HepG2 (cell line): ENCODE results near the gene KIF19. TPM values are rescaled to one million over a fixed set of nuclear protein-coding genes. Genes with fewer than 3 reads are reported as not detected.

Experiments used
- ATAC-seq: fragments of 200-7000 bp; cut with Tn5 transposase; 3 replicates; pipeline ENCODE4 v1.9.1; 2020; ENCODE audit warnings: mild to moderate bottlenecking, moderate library complexity
- BruUV-seq: library from RNA; stranded (reverse); fragments of 400-500 nt; replicated peaks from 2 replicates; lab custom pipeline; 2021; lab: Mats Ljungman, UMichigan
- CTCF ChIA-PET: fragments of 300-600 bp; formaldehyde crosslinking; extraction: SDS; loops from one replicate; lab custom pipeline; 2021; ENCODE audit warnings: low total read pairs, inconsistent platforms, low intra/inter-chr PET ratio; lab: Yijun Ruan, JAX
- POLR2A ChIA-PET: fragments of 350-600 bp; sonication (Branson Sonifier 250); formaldehyde crosslinking; loops from one replicate; lab custom pipeline; 2020; ENCODE audit warnings: antibody characterized with exemption, inconsistent platforms; lab: Yijun Ruan, JAX
- DNase-seq: peaks from one replicate; pipeline ENCODE4 v3.0.0-alpha.2; 2015; ENCODE audit warnings: low spot score
- FAIRE-seq: peaks from 3 replicates; lab custom pipeline; 2011; peaks lifted over from hg19 to GRCh38; lab: Jason Lieb, UNC
- H2AFZ ChIP-seq: one replicate; pipeline ENCODE4 v1.6.1; 2011; ENCODE audit warnings: low read length, inconsistent platforms
- H3K27ac ChIP-seq: fragments of 300-600 bp; 3 replicates; pipeline ENCODE4 v1.8.0; 2011; ENCODE audit warnings: mixed run types, mild to moderate bottlenecking, mixed read lengths, low read length, inconsistent platforms; ENCODE audit not compliant: insufficient read depth; ENCODE audit errors: extremely low read length
- H3K27me3 ChIP-seq, 2 experiments: fragments of 200-600 bp in 1 of 2; 2 replicates in 1 of 2; 3 replicates in 1 of 2; pipeline versions ENCODE4 v1.6.0 to v1.8.0; 2011; ENCODE audit warnings: low read length in 2 of 2, mild to moderate bottlenecking in 2 of 2, moderate library complexity in 2 of 2, inconsistent platforms in 1 of 2; ENCODE audit not compliant: insufficient read depth in 2 of 2, control insufficient read depth in 1 of 2
- H3K36me3 ChIP-seq, 2 experiments: fragments of 200-600 bp in 1 of 2; replicated peaks in 1 of 2; 2 replicates in 1 of 2; 3 replicates in 1 of 2; pipeline versions ENCODE4 v1.5.1 to v1.8.0; 2011; ENCODE audit warnings: low read length in 2 of 2, inconsistent platforms in 1 of 2; ENCODE audit not compliant: insufficient read depth in 2 of 2, control insufficient read depth in 1 of 2
- H3K4me1 ChIP-seq: 2 replicates; pipeline ENCODE4 v1.5.1; 2012; ENCODE audit warnings: low read length, inconsistent platforms; ENCODE audit not compliant: insufficient read depth
- H3K4me2 ChIP-seq: 2 replicates; pipeline ENCODE4 v1.6.0; 2011; ENCODE audit warnings: low read depth, low read length, inconsistent platforms
- H3K4me3 ChIP-seq, 3 experiments: fragments of 200-600 bp in 1 of 3; sonication (generic), shearing (Covaris generic) in 1 of 3; replicated peaks in 1 of 3; 2 replicates each; pipeline ENCODE4 v1.5.1; 2011 to 2016; ENCODE audit warnings: low read length in 3 of 3, inconsistent platforms in 2 of 3, low read depth in 2 of 3, mild to moderate bottlenecking in 2 of 3, control low read depth in 1 of 3, mixed read lengths in 1 of 3; ENCODE audit not compliant: insufficient read depth in 1 of 3
- H3K79me2 ChIP-seq: one replicate; pipeline ENCODE4 v1.6.1; 2011; ENCODE audit warnings: low read length, inconsistent platforms; ENCODE audit not compliant: insufficient read depth
- H3K9ac ChIP-seq: 2 replicates; pipeline ENCODE4 v1.6.0; 2011; ENCODE audit warnings: mild to moderate bottlenecking, low read depth, low read length, inconsistent platforms; ENCODE audit not compliant: insufficient read depth
- H3K9me3 ChIP-seq: 2 replicates; pipeline ENCODE4 v1.5.1; 2012; ENCODE audit warnings: mild to moderate bottlenecking, low read length
- H4K20me1 ChIP-seq: 2 replicates; pipeline ENCODE4 v1.6.0; 2011; ENCODE audit warnings: inconsistent platforms, mild to moderate bottlenecking, low read length, moderate library complexity; ENCODE audit not compliant: insufficient read depth
- THAP8 ChIP-seq: sonication (generic); formaldehyde crosslinking; IDR thresholded peaks from 2 replicates; pipeline ENCODE4 v1.5.1; 2020; ENCODE audit warnings: missing genetic modification reagents, mild to moderate bottlenecking, borderline replicate concordance
- WGBS: methylation state at CpG from one replicate; pipeline ENCODE4 v1.1.6; 2017; ENCODE audit warnings: low lambda C conversion rate; 5-methylcytosine and 5-hydroxymethylcytosine counted together
- in situ Hi-C: cut with HindIII; loops from 2 replicates; pipeline ENCODE4 v1.10.0; 2017; ENCODE audit warnings: low pct_unique_long_range_greater_than_20kb; ENCODE audit not compliant: extremely low pct_ligation_motif_present
- intact Hi-C: fragments of 100-400 bp; cut with micrococcal nuclease; formaldehyde crosslinking; loops from one replicate; pipeline ENCODE4 v1.10.0; 2022; ENCODE audit not compliant: unreplicated experiment
- polyA plus RNA-seq, 8 experiments: library from polyadenylated mRNA; depleted of rRNA in 3 of 8; stranded (reverse) in 7 of 8; unstranded in 1 of 8; fragments of >200 nt; fragmentation: Illumina TruSeq in 4 of 8; extraction: Trizol in 4 of 8; gene quantifications; 2 replicates each; pipeline versions ENCODE4 v1.2.1 to v1.2.3, GENCODE V29; 2011 to 2016; ENCODE audit warnings: low read depth in 4 of 8, missing spikeins in 1 of 8, mixed read lengths in 1 of 8; ENCODE audit not compliant: insufficient read depth in 1 of 8
- total RNA-seq, 5 experiments: library from RNA; depleted of rRNA; stranded (reverse); fragments of >200 nt; fragmentation: Illumina TruSeq; extraction: Trizol; gene quantifications; 2 replicates each; pipeline ENCODE4 v1.2.3, GENCODE V29; 2016; ENCODE audit warnings: low read depth in 1 of 5
- TF ChIP-seq, protein P1 (sequence below): IDR thresholded peaks from 2 replicates; pipeline ENCODE4 v1.6.1; 2016; ENCODE audit warnings: low read depth, missing genetic modification reagents, missing compliant biosample characterization

The KIF19 gene
- total and polyA plus RNA-seq, 2 of the 13 experiments (the other 11 are each of a cell fraction or from before 2014, with no cell fraction given) = not detected

- no peak overlapping the region for H2AFZ ChIP-seq
- ATAC-seq = peak; percentile 44; the same call in 2 of the 3 replicates
- intact Hi-C loops = no loop called here
- H3K4me1 ChIP-seq = no peaks in the 10 kb centered on the region
- no peak for FAIRE-seq
- no peak overlapping the region for H3K27ac ChIP-seq
- no TSS peak for BruUV-seq
- no peak overlapping the region for H3K4me2 ChIP-seq
- TF ChIP-seq THAP8 (CRISPR knock-in tag) = no peak
- TF ChIP-seq, protein P1, sequence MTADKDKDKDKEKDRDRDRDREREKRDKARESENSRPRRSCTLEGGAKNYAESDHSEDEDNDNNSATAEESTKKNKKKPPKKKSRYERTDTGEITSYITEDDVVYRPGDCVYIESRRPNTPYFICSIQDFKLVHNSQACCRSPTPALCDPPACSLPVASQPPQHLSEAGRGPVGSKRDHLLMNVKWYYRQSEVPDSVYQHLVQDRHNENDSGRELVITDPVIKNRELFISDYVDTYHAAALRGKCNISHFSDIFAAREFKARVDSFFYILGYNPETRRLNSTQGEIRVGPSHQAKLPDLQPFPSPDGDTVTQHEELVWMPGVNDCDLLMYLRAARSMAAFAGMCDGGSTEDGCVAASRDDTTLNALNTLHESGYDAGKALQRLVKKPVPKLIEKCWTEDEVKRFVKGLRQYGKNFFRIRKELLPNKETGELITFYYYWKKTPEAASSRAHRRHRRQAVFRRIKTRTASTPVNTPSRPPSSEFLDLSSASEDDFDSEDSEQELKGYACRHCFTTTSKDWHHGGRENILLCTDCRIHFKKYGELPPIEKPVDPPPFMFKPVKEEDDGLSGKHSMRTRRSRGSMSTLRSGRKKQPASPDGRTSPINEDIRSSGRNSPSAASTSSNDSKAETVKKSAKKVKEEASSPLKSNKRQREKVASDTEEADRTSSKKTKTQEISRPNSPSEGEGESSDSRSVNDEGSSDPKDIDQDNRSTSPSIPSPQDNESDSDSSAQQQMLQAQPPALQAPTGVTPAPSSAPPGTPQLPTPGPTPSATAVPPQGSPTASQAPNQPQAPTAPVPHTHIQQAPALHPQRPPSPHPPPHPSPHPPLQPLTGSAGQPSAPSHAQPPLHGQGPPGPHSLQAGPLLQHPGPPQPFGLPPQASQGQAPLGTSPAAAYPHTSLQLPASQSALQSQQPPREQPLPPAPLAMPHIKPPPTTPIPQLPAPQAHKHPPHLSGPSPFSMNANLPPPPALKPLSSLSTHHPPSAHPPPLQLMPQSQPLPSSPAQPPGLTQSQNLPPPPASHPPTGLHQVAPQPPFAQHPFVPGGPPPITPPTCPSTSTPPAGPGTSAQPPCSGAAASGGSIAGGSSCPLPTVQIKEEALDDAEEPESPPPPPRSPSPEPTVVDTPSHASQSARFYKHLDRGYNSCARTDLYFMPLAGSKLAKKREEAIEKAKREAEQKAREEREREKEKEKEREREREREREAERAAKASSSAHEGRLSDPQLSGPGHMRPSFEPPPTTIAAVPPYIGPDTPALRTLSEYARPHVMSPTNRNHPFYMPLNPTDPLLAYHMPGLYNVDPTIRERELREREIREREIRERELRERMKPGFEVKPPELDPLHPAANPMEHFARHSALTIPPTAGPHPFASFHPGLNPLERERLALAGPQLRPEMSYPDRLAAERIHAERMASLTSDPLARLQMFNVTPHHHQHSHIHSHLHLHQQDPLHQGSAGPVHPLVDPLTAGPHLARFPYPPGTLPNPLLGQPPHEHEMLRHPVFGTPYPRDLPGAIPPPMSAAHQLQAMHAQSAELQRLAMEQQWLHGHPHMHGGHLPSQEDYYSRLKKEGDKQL = no peak
- no peak overlapping the region for H3K4me3 ChIP-seq
- no peaks in the 10 kb centered on the region for H3K9me3 ChIP-seq
- no peaks in the 10 kb centered on the region for H3K36me3 ChIP-seq
- no peaks in the 10 kb centered on the region for H3K79me2 ChIP-seq
- no peak for DNase-seq
- POLR2A ChIA-PET = no interaction called here
- WGBS = 38% methylated on average over 11 of the region's 11 CpGs
- CTCF ChIA-PET = no interaction called here
- H3K27me3 ChIP-seq = peaks cover 4 to 25% of the 10 kb centered on the region in 2 experiments; a peak in 3 of 5 replicates
- in situ Hi-C loops = no loop called here
- H3K9ac ChIP-seq = no peak overlapping the region
- H4K20me1 ChIP-seq = no peaks in the 10 kb centered on the region
Observed at GRCh38 chr17:74290340-74290739, 35.7 kb upstream of the KIF19 start.
